GM18499 (cell line): Measurements from ENCODE around the gene PSMB5.
A peak's percentile ranks its signal among the peaks of the same experiment; 100 is the strongest.

Experiments
- ATAC-seq: cut with Tn5 transposase; IDR thresholded peaks from one replicate; pipeline ENCODE4 v1.9.1; 2021; ENCODE audit warnings: moderate number of reproducible peaks; ENCODE audit not compliant: insufficient read depth, unreplicated experiment

Gene PSMB5

GRCh38 chr14:23060536-23061260 lies 26.0 kb upstream of the PSMB5 start:
- no peak for ATAC-seq

- ATAC-seq = no peak
Measured at GRCh38 chr14:23058654-23059504, 24.2 kb upstream of the PSMB5 start.

- ATAC-seq = no peak
Measured at GRCh38 chr14:23057757-23058653, 23.3 kb upstream of the PSMB5 start.

GRCh38 chr14:23056956-23057756 lies 22.5 kb upstream of the PSMB5 start, which contains the start of gene CDH24:
TSS of gene CDH24 (minus strand) at chr14:23057520. CDS start at chr14:23055733, 1,787 bp downstream.
- no peak for ATAC-seq

DNA sequence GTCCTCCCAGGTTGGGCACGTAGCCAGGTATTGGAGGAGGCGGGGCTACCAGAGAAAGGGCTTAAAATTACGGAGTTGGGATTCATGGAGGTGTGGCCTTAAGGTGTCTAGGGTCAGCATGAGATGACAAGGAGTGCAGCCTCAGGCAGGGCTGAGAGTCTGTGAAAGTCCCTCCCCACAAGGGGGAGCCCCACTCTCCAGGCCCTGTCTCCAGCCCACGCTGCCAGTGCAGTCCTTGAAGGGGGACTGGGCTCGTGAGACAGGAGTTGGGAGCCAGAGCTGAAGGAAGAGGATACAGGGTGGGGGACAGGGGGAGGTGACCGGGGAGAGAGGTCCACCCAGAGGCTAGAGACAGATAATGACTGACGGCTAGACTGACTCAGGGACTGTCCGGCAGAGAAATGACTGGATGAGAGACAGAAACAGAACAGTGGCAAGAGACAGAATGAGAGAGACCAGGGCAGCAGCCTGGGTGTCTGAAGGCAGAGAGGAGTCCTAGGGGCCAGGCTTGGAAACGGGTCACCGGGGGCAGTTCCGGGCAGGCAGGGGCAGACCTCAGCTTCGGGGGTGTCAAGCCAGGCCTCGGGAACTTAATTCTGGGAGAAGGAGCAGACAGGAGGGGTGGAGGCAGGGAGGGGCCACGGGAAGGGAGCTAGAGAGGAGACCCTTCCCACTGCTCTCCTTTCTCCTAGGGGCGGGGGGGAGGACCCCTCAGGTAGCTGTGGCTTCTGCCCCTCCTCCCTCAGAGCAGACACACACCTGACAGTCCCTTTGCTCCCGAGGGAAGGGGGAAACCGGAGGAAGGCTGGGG lies 21.6 kb upstream of the PSMB5 start:
- peak; percentile 41 for ATAC-seq

DNA sequence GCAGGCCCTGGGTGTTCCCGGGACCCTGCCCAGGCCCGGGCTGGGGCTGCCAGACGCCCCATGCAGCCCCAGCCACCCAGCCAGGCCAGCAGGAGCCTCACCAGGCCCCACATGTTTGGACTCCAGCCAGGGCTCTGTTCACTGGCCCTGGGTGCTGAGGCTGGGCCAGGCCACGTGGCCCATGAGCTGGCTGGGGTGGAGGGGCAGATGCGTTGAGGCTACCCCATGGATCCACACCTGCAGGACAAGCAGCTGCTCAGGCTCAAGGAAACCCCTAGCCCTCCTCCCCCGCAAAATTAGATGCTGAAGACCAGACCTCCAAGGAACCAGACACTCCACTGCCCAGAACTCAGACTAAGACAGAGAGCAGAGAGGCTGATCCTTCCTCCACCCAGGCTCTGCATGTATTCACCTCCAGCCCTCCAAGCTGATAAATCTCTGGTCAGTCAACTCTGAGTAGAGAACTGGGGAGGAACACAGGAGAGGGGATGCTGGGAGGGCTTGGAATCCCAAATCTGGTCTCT lies 21.0 kb upstream of the PSMB5 start:
- ATAC-seq = no peak

DNA sequence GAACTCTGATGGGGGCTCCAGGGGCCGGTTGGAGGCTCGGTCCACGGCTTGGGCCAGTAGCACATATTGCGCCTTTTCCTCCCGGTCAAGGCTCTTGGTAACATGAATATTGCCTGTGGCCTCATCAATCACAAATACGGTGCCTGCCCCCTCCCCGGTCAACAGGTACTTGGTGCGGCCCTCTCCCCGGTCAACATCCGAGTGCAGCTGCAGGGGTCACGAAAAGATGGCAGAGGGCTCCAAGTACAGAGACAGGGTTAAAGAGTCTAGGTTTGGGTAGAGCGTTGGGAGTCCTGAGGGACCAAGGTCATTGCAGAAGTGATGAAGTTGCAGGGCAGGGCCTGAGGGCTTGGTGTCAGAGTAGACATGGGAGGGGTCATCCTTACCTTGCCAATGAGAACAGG lies 20.4 kb upstream of the PSMB5 start:
- no peak for ATAC-seq

DNA sequence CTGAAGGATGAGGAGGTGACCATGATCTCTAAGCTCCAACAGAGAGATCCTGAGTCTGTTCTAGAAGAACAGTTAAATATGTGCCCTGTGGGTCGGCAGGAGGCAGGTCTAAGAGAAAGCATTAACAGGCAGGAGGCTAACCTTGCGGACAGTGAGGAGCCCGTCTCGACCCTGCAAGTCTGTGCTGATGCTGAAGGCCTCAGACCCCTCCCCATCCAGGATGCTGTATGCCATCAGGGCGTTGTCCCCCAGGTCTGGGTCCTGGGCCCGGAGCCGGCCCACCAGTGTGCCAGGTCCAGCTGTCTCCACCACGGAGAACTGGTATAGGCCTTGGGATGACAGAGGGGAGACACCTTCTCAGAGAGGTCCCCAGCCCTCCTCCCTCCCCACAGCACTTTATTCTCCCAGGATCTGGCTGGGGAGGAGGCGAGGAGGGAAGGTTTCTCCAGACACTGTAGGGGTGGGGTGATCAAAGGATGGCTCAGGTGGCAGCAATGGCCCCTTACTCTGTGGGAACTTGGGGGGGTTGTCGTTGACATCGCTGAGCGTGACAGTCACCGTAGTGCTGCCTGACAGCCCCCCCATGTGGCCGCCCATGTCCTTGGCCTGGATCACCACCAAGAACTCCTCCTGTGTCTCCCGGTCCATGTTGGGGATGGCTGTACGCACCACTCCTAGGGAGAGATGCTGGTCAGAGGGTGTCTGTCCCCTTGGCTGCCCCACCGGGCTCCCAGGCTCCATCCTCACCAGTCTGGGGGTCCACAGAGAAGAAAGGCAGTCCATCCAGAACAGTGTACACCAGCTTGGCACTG lies 19.5 kb upstream of the PSMB5 start:
- ATAC-seq = no peak

DNA sequence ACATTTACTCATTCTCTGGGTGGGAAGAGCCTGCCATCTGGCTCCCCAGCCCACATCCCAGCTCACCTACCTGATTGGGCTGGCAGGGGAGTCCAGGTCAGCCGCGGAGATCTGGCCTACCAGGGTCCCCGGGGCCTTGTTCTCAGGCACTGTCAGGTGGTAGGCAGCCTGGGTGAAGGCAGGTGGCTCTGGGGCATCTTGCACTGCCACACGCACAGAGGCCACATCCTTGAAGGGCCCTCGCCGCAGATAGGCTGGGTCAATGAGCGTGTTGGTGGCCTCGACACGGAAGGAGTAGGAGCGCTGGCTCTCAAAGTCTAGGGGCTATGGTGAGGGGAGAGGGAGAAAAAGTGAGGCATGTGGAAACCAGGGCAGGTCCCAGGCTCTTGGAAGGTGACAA lies 18.7 kb upstream of the PSMB5 start:
- no peak for ATAC-seq

GRCh38 chr14:23052671-23053070 lies 18.0 kb upstream of the PSMB5 start:
- ATAC-seq = no peak

DNA sequence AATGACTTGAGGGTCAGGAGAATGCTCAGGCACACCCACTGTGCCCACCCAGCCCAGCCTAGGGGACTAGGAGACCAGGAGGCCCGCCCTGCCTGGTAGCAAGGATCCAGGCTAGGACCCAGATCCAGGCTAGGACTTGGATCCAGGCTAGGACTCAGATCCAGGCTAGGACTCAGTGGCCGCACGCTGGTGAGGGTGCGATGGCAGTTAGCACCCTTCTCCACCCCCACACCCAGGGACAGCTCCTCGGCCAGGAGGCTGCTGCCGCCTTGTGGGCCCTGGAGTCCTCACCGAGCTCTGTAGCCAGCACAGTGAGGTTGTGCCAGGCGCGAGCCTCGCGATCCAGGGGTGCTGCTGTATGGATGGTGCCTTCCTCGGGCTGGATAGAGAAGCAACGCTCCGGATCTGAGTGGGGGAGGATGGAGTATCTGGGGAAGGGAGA lies 17.5 kb upstream of the PSMB5 start:
- no peak for ATAC-seq

DNA sequence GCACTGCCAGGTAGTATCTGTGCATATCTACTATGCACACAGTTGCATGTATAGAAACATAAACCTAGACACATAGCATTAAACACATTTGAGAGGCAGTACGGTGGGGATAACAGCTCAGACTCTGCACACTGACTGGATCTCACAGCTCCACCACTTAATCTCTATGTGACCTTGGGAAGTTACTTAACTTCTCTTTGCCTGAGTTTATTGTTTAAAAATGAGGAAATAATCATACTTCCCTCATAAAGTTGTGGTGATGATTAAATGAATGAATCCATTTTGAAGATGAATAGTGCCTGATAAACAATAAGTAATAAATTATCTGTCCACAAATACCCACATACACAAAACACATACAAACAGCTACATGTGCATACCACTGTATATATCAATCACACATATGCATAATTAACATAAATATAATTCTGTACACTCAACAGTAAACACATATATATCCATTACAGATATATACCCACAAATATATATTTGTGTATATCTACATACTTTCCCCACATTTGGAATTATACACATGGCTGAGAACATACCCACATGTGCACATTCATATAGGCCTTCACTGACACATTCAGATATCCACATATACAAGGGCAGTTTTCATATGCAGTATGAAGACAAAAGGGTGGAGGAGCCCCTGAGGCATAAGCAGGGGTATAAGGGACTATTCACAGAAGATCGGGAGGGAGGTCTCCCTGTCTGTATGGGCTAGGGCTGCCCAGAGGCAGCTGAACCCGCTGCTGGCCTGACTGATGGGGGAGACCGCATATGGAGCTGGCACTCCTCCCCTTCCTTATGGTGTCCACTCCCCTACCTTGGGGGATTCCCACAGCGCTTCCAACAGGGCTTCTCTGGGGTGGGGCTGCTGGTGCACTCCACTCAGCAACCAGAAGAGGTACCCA lies 16.7 kb upstream of the PSMB5 start:
- no peak for ATAC-seq

DNA sequence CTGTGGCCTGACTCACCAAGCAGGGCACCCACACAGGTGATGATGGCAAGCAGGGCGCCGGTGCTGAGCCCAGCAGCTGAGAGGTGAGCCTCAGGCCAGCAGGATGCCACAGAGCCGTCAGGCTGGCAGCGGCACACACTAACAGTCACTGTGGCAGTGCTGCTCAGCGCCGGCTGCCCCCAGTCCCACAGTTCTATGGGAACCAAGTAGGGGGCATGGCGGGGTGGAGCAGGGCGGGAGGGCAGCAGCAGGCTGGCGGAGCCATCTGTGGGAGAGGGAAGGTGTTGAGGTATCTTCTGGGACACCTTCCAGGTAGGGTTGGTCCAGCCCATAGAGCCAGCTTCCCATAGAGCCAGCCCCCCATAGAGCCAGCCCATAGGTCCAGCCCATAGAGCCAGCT lies 14.3 kb upstream of the PSMB5 start:
- ATAC-seq = no peak

DNA sequence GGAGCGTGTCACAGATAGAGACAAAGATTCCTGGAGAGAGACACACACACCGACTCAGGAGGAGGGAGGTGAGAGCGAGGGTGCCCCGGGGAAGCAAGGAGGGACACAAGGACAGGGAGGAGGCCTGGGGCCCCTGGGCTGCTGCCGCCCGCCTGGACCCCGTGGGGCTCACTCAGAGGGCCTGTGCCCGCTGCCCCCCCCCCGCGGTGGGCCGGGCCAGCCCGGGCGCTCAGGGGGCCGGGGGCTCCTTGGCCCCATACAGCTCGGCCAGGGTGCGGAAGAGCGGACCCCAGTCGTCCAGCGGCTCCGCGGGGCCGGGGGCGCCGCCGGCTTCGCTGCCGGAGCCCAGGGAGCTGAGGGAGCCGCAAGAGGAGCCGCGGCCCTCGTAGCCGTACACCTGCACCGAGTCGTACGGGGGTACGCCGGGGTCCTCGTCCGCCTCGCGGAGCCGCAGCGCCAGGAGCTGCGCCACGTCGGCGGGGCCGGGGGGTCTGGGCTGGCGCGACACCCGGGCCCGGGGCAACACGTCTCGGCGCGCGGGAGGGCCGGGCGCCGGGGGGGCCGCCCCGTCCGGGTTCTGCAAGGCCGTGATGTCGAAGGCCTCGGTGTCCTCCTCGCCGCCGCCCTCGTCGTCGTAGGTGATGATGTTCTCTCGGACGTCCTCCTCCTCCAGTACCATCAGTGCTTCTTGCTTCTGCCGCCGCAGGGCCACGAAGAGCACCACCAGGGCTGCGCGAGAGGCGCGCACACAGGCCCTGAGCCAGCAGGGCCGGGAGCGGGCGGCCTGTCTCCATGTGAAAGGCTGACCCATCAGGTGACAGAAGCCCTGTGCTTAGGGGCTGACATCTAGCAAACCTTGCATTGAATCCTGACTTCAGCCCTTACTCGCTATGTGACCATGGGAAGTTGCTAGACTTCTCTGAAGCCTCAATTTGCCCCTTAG lies 13.3 kb upstream of the PSMB5 start:
- ATAC-seq = no peak

GRCh38 chr14:23047034-23047634 lies 12.4 kb upstream of the PSMB5 start:
- no peak for ATAC-seq
